C4-2B (cell line): ENCODE results near the gene HMGXB4.

ENCODE experiments used
- CTCF ChIP-seq: fragments of 450-650 bp; conservative IDR thresholded peaks from 2 replicates; pipeline ENCODE4 v1.5.1; 2017; ENCODE audit warnings: mild to moderate bottlenecking
- ZFX ChIP-seq: fragments of 450-650 bp; IDR thresholded peaks from 2 replicates; pipeline ENCODE4 v1.6.1; 2017

DNA sequence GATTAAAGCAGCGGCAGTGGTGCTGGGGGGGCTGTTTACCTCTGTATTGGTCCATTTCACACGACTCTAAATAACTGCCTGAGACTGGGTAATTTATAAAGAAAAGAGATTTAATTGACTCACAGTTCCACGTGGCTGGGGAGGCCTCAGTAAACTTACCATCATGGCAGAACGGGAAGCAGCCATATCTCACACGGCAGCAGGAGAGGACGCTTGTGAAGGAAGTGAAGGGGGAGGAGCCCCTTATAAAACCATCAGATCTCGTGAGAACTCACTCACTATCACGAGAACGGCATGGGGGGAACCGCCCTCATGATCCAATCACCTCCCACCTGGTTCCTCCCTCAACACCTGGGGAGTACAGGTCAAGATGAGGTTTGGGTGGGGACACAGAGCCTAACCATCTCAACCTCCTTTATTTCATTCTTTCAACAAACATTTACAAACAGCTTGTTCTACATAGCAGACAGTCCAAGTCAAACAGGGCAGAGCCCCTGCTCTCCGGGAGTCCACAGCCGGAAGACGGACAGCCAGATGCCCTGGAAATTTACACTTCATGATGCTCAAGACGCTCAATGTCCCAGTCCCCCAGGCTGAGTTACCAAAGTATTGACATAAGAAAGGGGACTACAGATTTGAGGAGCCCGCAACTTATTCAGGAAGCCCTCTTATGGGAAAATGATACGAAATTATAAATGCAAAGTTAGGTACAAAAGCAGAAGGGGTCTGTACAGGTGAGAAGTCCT, 26.3 kb upstream of the HMGXB4 start:
- TF ChIP-seq CTCF (no peak), ZFX (no peak)
